Neural progenitor cell (in vitro differentiated cells): ENCODE measurements around the gene SPINT1. TPM values are rescaled to one million over a fixed set of nuclear protein-coding genes. Genes with fewer than 3 reads are reported as not detected.

Experiments
- DNase-seq: peaks from one replicate; pipeline ENCODE4 v3.0.0-alpha.2; 2016; ENCODE audit warnings: low spot score
- H2AFZ ChIP-seq: fragments of 200-600 bp; sonication (generic); replicated peaks from 2 replicates; pipeline ENCODE4 v1.6.1; 2016; ENCODE audit warnings: antibody characterized with exemption
- H3F3A ChIP-seq: fragments of 200-600 bp; sonication (generic); 2 replicates; pipeline ENCODE4 v1.6.1; 2016; ENCODE audit warnings: antibody characterized with exemption, low read depth
- H3K27ac ChIP-seq: fragments of 200-600 bp; sonication (generic); 2 replicates; pipeline ENCODE4 v1.5.1; 2016; ENCODE audit warnings: mild to moderate bottlenecking
- H3K27me3 ChIP-seq: fragments of 200-600 bp; sonication (generic); 2 replicates; pipeline ENCODE4 v1.6.1; 2016; ENCODE audit warnings: mild to moderate bottlenecking, moderate library complexity
- H3K36me3 ChIP-seq: fragments of 200-600 bp; sonication (generic); 2 replicates; pipeline ENCODE4 v1.5.1; 2016
- H3K4me1 ChIP-seq: fragments of 200-600 bp; sonication (generic); 2 replicates; pipeline ENCODE4 v1.6.1; 2016; ENCODE audit warnings: mixed run types
- H3K4me2 ChIP-seq: fragments of 200-600 bp; sonication (generic); 2 replicates; pipeline ENCODE4 v1.6.1; 2016
- H3K4me3 ChIP-seq: fragments of 200-600 bp; sonication (generic); 2 replicates; pipeline ENCODE4 v1.5.1; 2016
- H3K79me2 ChIP-seq: fragments of 200-600 bp; sonication (generic); 2 replicates; pipeline ENCODE4 v1.6.1; 2016; ENCODE audit warnings: low read depth
- H3K9ac ChIP-seq: fragments of 200-600 bp; sonication (generic); 2 replicates; pipeline ENCODE4 v1.6.1; 2016
- H3K9me3 ChIP-seq: fragments of 200-600 bp; sonication (generic); 2 replicates; pipeline ENCODE4 v1.5.1; 2016; ENCODE audit warnings: low read depth
- H4K20me1 ChIP-seq: fragments of 200-600 bp; sonication (generic); 2 replicates; pipeline ENCODE4 v1.6.1; 2016; ENCODE audit warnings: low read depth
- H3K27ac Mint-ChIP-seq: 3 replicates; pipeline ENCODE4 v1.8.0; 2021; ENCODE audit warnings: mixed read lengths
- H3K27me3 Mint-ChIP-seq: 2 replicates; pipeline ENCODE4 v1.8.0; 2022; ENCODE audit warnings: low read depth, mild to moderate bottlenecking, inconsistent platforms, moderate library complexity, mixed read lengths; ENCODE audit not compliant: insufficient read depth
- H3K36me3 Mint-ChIP-seq: 3 replicates; pipeline ENCODE4 v1.8.0; 2021; ENCODE audit warnings: mixed read lengths
- H3K4me1 Mint-ChIP-seq: 3 replicates; pipeline ENCODE4 v1.8.0; 2021; ENCODE audit warnings: mixed read lengths
- H3K4me3 Mint-ChIP-seq: 3 replicates; pipeline ENCODE4 v1.8.0; 2021; ENCODE audit warnings: mild to moderate bottlenecking, moderate library complexity, mixed read lengths
- H3K9me3 Mint-ChIP-seq: 3 replicates; pipeline ENCODE4 v1.8.0; 2020; ENCODE audit warnings: mixed read lengths
- CTCF ChIP-seq: fragments of 200-600 bp; sonication (generic); IDR thresholded peaks from 2 replicates; pipeline ENCODE4 v1.5.1; 2017; ENCODE audit warnings: antibody characterized with exemption, mild to moderate bottlenecking
- EZH2 ChIP-seq: fragments of 200-600 bp; sonication (generic); IDR thresholded peaks from 2 replicates; pipeline ENCODE4 v1.6.1; 2017; ENCODE audit warnings: antibody characterized with exemption, mild to moderate bottlenecking, moderate library complexity
- EZH2phosphoT487 ChIP-seq: fragments of 200-600 bp; sonication (generic); IDR thresholded peaks from 2 replicates; pipeline ENCODE4 v1.6.1; 2017; ENCODE audit warnings: antibody characterized with exemption
- total RNA-seq: library from RNA; depleted of rRNA; stranded (reverse); fragments of >200 nt; gene quantifications from 2 replicates; pipeline ENCODE4 v1.2.3, GENCODE V29; 2015; ENCODE audit warnings: low replicate concordance

The SPINT1 gene, protein sequence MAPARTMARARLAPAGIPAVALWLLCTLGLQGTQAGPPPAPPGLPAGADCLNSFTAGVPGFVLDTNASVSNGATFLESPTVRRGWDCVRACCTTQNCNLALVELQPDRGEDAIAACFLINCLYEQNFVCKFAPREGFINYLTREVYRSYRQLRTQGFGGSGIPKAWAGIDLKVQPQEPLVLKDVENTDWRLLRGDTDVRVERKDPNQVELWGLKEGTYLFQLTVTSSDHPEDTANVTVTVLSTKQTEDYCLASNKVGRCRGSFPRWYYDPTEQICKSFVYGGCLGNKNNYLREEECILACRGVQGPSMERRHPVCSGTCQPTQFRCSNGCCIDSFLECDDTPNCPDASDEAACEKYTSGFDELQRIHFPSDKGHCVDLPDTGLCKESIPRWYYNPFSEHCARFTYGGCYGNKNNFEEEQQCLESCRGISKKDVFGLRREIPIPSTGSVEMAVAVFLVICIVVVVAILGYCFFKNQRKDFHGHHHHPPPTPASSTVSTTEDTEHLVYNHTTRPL
- 12.0 and 13.7 TPM in 2 replicates for total RNA-seq

DNA sequence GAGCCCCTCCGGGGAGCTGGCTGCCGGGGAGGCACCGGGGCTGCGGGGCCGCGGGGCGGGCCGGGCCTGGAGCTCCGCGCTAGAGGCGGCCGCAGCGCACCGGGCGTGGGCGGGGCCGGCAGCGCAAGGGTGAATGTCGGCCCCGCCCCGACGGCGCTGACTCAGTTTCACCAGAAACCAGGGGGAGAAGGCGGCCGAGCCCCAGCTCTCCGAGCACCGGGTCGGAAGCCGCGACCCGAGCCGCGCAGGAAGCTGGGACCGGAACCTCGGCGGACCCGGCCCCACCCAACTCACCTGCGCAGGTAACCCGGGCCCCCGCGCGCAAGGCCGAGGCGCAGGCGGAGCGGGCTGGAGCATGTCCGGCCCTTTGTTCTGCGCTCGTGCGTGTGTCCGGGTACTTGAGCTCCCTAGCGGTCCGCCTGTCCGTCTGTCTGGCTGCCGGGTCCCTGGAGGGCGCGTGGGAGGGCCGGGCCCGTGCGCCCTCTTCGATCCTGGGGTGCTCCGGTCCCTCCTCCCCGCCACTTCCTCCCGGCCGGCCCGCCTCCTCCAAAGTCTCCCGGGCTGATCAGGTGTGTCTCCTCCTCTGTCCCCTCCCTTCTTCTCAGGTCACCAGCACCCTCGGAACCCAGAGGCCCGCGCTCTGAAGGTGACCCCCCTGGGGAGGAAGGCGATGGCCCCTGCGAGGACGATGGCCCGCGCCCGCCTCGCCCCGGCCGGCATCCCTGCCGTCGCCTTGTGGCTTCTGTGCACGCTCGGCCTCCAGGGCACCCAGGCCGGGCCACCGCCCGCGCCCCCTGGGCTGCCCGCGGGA is at the start of gene SPINT1:
TSS of gene SPINT1 (plus strand) at position 164 of the 811 bp plus-strand sequence. CDS start at position 671, 507 bp downstream.
- peak within 1 kb of the TSS; percentile 85 for H3K4me2 ChIP-seq
- Mint-ChIP-seq H3K36me3 (no peaks in the 10 kb centered on the region), H3K9me3 (no peaks in the 10 kb centered on the region), H3K4me3 (peak within 1 kb of the TSS; percentile 82), H3K27me3 (peaks cover 38% of the 10 kb centered on the region), H3K27ac (peak within 1 kb of the TSS; percentile 62), H3K4me1 (peaks cover 22% of the 10 kb centered on the region)
- TF ChIP-seq EZH2 (no peak), CTCF (no peak), EZH2phosphoT487 (peak; percentile 84)
- H3K27me3 ChIP-seq = peaks cover 40% of the 10 kb centered on the region
- H3K4me1 ChIP-seq = peaks cover 12% of the 10 kb centered on the region
- H3K27ac ChIP-seq = no peak within 1 kb of the TSS
- peaks cover 20% of the 10 kb centered on the region for H3F3A ChIP-seq
- peak within 1 kb of the TSS; percentile 76 for H3K4me3 ChIP-seq
- no peak within 1 kb of the TSS for H3K9ac ChIP-seq
- no peaks in the 10 kb centered on the region for H3K79me2 ChIP-seq
- H3K9me3 ChIP-seq = no peaks in the 10 kb centered on the region
- peak; percentile 74 for DNase-seq
- no peaks in the 10 kb centered on the region for H3K36me3 ChIP-seq
- no peaks in the 10 kb centered on the region for H4K20me1 ChIP-seq
- peak within 1 kb of the TSS; percentile 77 for H2AFZ ChIP-seq

- TF ChIP-seq CTCF (no peak), EZH2 (no peak), EZH2phosphoT487 (no peak)
- no peak overlapping the region for H3K4me2 ChIP-seq
- no peak overlapping the region for H3K27ac ChIP-seq
- peaks cover 3% of the 10 kb centered on the region for H3K27me3 Mint-ChIP-seq
- H3F3A ChIP-seq = peaks cover 25% of the 10 kb centered on the region
- H2AFZ ChIP-seq = no peak overlapping the region
- H3K27ac Mint-ChIP-seq = peak overlapping the region; percentile 6
- DNase-seq = no peak
- no peaks in the 10 kb centered on the region for H3K27me3 ChIP-seq
- H3K9me3 Mint-ChIP-seq = no peaks in the 10 kb centered on the region
- peaks cover 4% of the 10 kb centered on the region for H4K20me1 ChIP-seq
- no peak overlapping the region for H3K4me3 Mint-ChIP-seq
- H3K4me1 ChIP-seq = peaks cover 14% of the 10 kb centered on the region
- no peak overlapping the region for H3K4me3 ChIP-seq
- H3K9ac ChIP-seq = no peak overlapping the region
- H3K36me3 Mint-ChIP-seq = peaks cover 11% of the 10 kb centered on the region
- H3K9me3 ChIP-seq = no peaks in the 10 kb centered on the region
- peaks cover 15% of the 10 kb centered on the region for H3K79me2 ChIP-seq
- peaks cover 38% of the 10 kb centered on the region for H3K4me1 Mint-ChIP-seq
- no peaks in the 10 kb centered on the region for H3K36me3 ChIP-seq
Observed at GRCh38 chr15:40796041-40796440, 47.8 kb upstream of the SPINT1 start.

DNA sequence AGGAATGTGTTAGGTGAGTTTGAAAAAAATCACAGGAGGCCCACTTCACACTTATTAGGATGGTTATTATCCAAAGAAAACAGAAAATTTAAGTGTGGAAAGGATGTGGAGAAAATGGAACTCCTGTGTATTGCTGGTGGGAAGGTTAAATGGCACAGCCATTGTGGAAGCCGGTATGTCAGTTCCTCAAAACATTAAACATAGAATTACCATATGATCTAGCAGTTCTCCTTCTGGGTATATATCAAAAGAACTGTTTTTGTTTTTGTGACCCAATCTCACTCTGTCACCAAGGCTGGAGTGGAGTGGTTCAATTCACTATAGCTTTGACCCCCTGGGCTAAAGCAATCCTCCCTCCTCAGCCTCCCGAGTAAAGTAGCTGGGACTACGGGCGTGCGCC is 47.3 kb upstream of the SPINT1 start:
- H3F3A ChIP-seq = peaks cover 27% of the 10 kb centered on the region
- peaks cover 14% of the 10 kb centered on the region for H3K4me1 ChIP-seq
- H3K27ac Mint-ChIP-seq = peak overlapping the region; percentile 6
- H3K27me3 Mint-ChIP-seq = peaks cover 3% of the 10 kb centered on the region
- H3K9me3 ChIP-seq = no peaks in the 10 kb centered on the region
- H3K27ac ChIP-seq = no peak overlapping the region
- H3K36me3 ChIP-seq = no peaks in the 10 kb centered on the region
- DNase-seq = no peak
- H3K4me1 Mint-ChIP-seq = peaks cover 39% of the 10 kb centered on the region
- no peaks in the 10 kb centered on the region for H3K27me3 ChIP-seq
- H3K4me3 ChIP-seq = no peak overlapping the region
- peaks cover 15% of the 10 kb centered on the region for H3K79me2 ChIP-seq
- H3K4me2 ChIP-seq = no peak overlapping the region
- no peak overlapping the region for H3K4me3 Mint-ChIP-seq
- H3K9me3 Mint-ChIP-seq = no peaks in the 10 kb centered on the region
- no peak overlapping the region for H2AFZ ChIP-seq
- peaks cover 4% of the 10 kb centered on the region for H4K20me1 ChIP-seq
- peaks cover 13% of the 10 kb centered on the region for H3K36me3 Mint-ChIP-seq
- H3K9ac ChIP-seq = no peak overlapping the region
- no peak for TF ChIP-seq EZH2phosphoT487
